Measurements from ENCODE around the gene LMLN. TPM values are rescaled to one million over a fixed set of nuclear protein-coding genes. Genes with fewer than 3 reads are reported as not detected.
"Not testable (repeated sequence)": the region's sequence is repeated elsewhere in the genome, so short reads cannot be mapped to it uniquely, and the experiment has no call there.

The LMLN gene, protein sequence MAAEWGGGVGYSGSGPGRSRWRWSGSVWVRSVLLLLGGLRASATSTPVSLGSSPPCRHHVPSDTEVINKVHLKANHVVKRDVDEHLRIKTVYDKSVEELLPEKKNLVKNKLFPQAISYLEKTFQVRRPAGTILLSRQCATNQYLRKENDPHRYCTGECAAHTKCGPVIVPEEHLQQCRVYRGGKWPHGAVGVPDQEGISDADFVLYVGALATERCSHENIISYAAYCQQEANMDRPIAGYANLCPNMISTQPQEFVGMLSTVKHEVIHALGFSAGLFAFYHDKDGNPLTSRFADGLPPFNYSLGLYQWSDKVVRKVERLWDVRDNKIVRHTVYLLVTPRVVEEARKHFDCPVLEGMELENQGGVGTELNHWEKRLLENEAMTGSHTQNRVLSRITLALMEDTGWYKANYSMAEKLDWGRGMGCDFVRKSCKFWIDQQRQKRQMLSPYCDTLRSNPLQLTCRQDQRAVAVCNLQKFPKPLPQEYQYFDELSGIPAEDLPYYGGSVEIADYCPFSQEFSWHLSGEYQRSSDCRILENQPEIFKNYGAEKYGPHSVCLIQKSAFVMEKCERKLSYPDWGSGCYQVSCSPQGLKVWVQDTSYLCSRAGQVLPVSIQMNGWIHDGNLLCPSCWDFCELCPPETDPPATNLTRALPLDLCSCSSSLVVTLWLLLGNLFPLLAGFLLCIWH
- total RNA-seq: 1 to 10 TPM; 2.1 to 2.2 TPM

DNA sequence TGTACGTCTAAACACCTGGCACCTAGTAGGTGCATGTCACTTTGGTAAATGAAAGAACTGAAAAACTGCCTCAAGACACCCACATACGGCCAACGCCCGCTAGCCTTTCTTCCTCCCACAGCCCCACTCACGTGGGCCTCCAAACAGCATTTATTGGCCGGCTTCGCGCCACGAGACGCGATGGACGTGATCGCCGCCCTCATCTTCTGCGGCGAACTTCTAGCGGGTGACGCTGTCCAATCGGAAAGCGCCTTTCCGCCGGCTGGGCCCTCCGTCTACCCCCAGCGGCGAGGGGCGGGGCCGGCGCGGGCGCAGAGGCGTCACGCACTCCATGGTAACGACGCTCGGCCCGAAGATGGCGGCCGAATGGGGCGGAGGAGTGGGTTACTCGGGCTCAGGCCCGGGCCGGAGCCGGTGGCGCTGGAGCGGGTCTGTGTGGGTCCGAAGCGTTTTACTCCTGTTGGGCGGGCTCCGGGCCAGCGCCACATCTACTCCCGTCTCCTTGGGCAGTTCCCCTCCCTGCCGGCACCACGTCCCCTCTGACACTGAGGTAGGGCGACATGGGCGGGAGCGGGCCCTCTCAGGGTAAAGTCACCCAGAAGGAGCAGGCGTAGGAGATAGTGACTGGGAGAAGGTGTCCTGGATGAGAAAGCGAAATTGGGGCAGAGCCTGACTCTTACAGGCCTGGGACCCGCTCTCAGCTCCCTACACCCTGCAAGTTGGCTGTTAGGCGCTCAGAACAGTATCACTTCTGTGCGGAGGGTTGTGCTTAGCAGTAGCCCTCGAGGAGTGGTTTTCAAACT, at the start of gene LMLN:
Gene LMLN, plus strand, starts transcription at position 327 of the 803 bp plus-strand sequence. Its CDS starts 29 bp downstream, at position 356.
- H3K4me3 Mint-ChIP-seq: peak within 1 kb of the TSS; percentile 85
- CTCF ChIA-PET: interaction anchor here (0.5 to 1.0 kb wide), 2 partner anchors 9 to 183 kb away, joined by 3 read pairs; no protein-coding TSS in a partner anchor
- intact Hi-C loops (cut with micrococcal nuclease): loop anchor here (1.0 to 10.0 kb wide), 7 partner anchors 11 to 665 kb away; partner anchors contain the start of genes DLG1 and RUBCN
- H3K9me3 Mint-ChIP-seq: no peaks in the 10 kb centered on the region
- H3K36me3 Mint-ChIP-seq (ENCODE audit: low read depth): peaks cover 5% of the 10 kb centered on the region
- H3K27me3 Mint-ChIP-seq (ENCODE audit: low read depth): no peaks in the 10 kb centered on the region
- peak within 1 kb of the TSS; percentile 88 for H3K27ac Mint-ChIP-seq
- peaks cover 43% of the 10 kb centered on the region for H3K4me1 Mint-ChIP-seq (ENCODE audit: low read depth)
- peak; percentile 95 for DNase-seq

DNA sequence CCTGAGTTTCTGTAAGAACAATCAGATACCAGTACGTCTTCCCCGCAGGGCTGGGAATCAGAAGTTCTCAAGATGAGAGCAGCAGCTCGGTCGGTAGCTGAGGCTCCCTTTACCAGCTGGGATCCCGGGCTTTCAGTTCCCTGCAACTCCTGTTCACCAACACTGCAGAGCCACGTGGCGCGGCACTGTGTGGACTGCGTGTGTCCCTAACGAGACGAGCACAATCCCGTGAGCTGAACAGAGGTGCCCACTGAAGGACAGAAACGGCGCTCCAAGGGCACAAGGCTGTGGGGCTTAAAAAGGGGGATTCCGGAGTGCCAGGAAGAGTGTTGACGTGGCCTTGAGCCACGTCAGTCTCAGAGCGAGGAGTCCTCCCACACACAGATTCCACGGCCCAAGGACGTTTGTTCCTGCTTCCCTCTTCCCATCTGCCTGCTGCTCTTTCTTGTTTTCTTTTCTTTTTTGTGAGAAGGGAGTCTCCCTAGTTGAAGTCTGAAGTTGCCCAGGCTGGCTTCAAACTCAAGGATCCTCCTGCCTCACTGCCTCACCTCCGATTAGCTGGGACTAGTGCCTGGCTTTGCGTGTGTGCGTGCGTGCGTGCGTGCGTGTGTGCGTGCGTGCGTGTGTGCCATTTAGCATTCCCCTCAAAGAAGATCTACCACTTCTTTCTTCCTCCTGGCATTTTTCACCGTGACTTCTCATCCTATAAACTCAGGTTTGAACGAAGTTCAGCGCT, 47.1 kb upstream of the LMLN start:
- CTCF ChIA-PET: interaction anchor here (0.6 kb wide), 1 partner anchor 31 kb away, joined by 3 read pairs; no protein-coding TSS in a partner anchor
- Mint-ChIP-seq H3K27me3 (ENCODE audit: low read depth) (no peaks in the 10 kb centered on the region), H3K9me3 (no peaks in the 10 kb centered on the region), H3K36me3 (ENCODE audit: low read depth) (peaks cover 1% of the 10 kb centered on the region), H3K4me1 (ENCODE audit: low read depth) (no peaks in the 10 kb centered on the region), H3K4me3 (no peak overlapping the region), H3K27ac (no peak overlapping the region)
- no peak for DNase-seq
- intact Hi-C loops (cut with micrococcal nuclease): no loop called here

DNA sequence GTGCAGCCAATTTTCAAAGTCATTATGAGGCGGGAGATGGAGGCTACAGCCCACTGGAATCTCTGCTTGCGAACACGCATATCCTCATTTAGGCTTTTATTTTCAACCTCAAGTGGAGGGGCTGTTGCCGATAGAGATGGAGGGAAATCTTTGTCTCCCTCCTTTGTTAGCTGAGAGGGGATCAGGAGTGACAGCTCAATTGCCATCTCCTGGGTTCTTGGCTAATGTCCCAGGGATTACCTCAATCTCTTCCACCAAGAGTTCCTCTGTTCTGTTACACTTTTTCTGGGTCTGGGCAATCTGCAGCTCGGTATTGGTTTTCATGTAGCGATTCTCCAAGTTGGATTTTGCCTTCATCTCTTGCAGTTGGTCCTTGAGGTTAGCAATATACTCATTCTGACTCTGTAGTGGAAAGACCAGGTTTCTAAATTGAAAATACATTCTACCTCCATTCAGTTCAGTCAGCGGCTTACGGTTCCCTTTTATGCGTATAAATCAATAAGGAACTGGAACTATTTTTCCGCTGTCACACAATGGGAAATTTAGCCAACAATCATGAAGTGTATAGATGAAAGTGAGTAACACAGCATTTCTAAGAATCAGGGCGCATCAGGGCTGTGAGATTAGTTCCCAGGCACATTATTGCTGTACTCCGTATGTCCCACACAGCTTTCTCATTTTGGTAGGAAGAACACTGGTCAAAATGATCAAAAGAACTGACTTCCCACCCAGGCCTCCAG, 46.2 kb upstream of the LMLN start:
- no peaks in the 10 kb centered on the region for H3K27me3 Mint-ChIP-seq (ENCODE audit: low read depth)
- no peaks in the 10 kb centered on the region for H3K4me1 Mint-ChIP-seq (ENCODE audit: low read depth)
- intact Hi-C loops (cut with micrococcal nuclease): no loop called here
- no peaks in the 10 kb centered on the region for H3K9me3 Mint-ChIP-seq
- H3K4me3 Mint-ChIP-seq: no peak overlapping the region
- CTCF ChIA-PET: interaction anchor here (0.6 kb wide), 1 partner anchor 30 kb away, joined by 3 read pairs; no protein-coding TSS in a partner anchor
- peaks cover 1% of the 10 kb centered on the region for H3K36me3 Mint-ChIP-seq (ENCODE audit: low read depth)
- no peak overlapping the region for H3K27ac Mint-ChIP-seq
- DNase-seq: no peak

DNA sequence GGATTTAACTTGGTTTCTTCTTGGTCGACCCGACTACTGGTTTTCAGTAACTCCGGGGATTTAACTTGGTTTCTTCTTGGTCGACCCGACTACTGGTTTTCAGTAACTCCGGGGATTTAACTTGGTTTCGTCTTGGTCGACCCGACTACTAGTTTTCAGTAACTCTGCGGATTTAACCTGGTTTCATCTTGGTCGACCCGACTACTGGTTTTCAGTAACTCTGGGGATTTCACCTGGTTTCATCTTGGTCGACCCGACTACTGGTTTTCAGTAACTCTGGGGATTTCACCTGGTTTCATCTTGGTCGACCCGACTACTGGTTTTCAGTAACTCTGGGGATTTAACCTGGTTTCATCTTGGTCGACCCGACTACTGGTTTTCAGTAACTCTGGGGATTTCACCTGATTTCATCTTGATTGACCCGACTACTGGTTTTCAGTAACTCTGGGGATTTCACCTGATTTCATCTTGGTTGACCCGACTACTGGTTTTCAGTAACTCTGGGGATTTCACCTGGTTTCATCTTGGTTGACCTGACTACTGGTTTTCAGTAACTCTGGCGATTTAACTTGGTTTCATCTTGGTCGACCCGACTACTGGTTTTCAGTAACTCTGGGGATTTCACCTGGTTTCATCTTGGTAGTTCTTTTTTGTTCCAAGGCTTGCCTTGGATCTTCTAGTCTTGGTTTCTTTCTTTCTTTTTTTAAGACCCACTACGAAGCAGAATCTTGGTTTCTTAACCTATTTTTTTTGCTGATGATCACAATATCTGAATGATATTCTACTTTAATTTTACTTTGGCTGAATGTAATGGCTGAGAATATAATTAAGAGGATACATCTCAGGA, 38.4 kb upstream of the LMLN start:
- H3K27ac Mint-ChIP-seq: peak overlapping the region; percentile 60
- DNase-seq: peak; percentile 20
- H3K4me1 Mint-ChIP-seq (ENCODE audit: low read depth); H3K9me3 Mint-ChIP-seq; H3K36me3 Mint-ChIP-seq (ENCODE audit: low read depth); CTCF ChIA-PET; H3K27me3 Mint-ChIP-seq (ENCODE audit: low read depth); H3K4me3 Mint-ChIP-seq: not testable (repeated sequence)
- intact Hi-C loops (cut with micrococcal nuclease): loop anchor here (1.0 kb wide), 1 partner anchor 15 kb away; no protein-coding TSS in a partner anchor

DNA sequence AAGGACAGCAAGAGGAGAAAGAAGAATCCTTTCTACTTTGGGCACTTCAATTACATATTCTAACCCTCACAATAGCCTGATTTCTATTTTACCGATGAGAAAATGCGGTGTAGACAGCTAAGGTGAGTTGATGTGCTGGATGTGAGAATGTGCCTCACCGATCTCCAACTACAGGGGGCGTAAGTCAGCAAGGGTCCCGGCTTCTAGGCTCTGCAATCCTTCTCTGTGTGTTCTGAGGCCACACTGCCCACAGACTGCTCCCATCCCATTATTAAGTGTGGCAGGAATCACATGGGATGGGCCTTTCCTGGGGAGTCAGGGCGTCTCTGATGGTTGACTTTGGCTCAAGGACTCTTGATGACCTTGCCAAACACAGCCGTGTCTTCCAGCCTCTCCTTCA, 33.6 kb upstream of the LMLN start:
- intact Hi-C loops (cut with micrococcal nuclease): loop anchor here (1.0 kb wide), 1 partner anchor 17 kb away; no protein-coding TSS in a partner anchor
- DNase-seq: peak; percentile 18
- H3K9me3 Mint-ChIP-seq: no peaks in the 10 kb centered on the region
- H3K27ac Mint-ChIP-seq: no peak overlapping the region
- H3K36me3 Mint-ChIP-seq (ENCODE audit: low read depth): peaks cover 16% of the 10 kb centered on the region
- CTCF ChIA-PET: interaction anchor here (0.8 kb wide), 1 partner anchor 11 kb away, joined by 3 read pairs; no protein-coding TSS in a partner anchor
- no peaks in the 10 kb centered on the region for H3K27me3 Mint-ChIP-seq (ENCODE audit: low read depth)
- H3K4me3 Mint-ChIP-seq: no peak overlapping the region
- peaks cover 4% of the 10 kb centered on the region for H3K4me1 Mint-ChIP-seq (ENCODE audit: low read depth)

DNA sequence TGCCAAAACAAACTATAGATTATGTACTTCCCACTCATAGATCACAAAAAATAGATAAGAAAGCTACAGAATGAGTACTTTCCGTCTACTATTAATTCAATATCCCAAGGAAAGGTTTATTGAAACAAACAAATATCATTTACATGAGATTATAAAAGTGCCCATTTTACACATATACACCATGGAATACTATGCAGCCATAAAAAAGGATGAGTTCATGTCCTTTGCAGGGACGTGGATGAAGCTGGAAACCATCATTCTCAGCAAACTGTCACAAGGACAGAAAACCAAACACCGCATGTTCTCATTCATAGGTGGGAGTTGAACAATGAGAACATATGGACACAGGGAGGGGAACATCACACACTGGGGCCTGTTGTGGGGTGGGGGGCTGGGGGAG, 32.4 kb upstream of the LMLN start:
- H3K4me3 Mint-ChIP-seq; intact Hi-C loops (cut with micrococcal nuclease); H3K4me1 Mint-ChIP-seq (ENCODE audit: low read depth); H3K9me3 Mint-ChIP-seq; DNase-seq; H3K27me3 Mint-ChIP-seq (ENCODE audit: low read depth); H3K27ac Mint-ChIP-seq; CTCF ChIA-PET: not testable (repeated sequence)
- H3K36me3 Mint-ChIP-seq (ENCODE audit: low read depth): peaks cover 12% of the 10 kb centered on the region

DNA sequence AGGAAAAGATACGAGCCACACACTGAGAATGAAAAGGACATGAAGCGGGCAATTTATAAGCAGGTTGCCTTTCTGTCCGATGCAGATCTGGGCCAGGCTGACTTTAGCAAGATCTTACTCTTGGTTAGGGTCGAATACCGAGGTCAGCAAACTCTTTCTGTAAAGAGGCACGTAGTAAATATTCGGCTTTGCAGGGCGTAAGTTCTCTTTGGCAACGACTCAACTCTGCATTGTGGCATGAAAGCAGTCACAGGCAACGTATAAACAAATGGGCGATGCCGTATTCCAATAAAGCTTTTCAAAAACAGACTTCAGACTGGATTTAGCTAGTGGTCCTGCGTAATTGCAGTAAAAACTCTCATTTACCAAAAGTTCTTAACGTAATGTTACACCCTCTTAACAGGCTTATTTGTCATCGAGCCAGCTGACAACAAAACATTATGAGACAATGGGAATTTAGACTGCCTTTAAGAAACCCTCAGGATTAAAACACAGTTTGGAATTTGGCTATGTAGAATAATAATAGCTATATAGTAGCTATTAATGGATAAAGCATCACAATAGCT, 23.1 kb upstream of the LMLN start:
- DNase-seq: no peak
- H3K27me3 Mint-ChIP-seq (ENCODE audit: low read depth): no peaks in the 10 kb centered on the region
- H3K4me1 Mint-ChIP-seq (ENCODE audit: low read depth): no peaks in the 10 kb centered on the region
- CTCF ChIA-PET: interaction anchor here (0.6 to 1.8 kb wide), 2 partner anchors 31 to 296 kb away, joined by 7 read pairs; no protein-coding TSS in a partner anchor
- no peaks in the 10 kb centered on the region for H3K9me3 Mint-ChIP-seq
- no peaks in the 10 kb centered on the region for H3K36me3 Mint-ChIP-seq (ENCODE audit: low read depth)
- no peak overlapping the region for H3K4me3 Mint-ChIP-seq
- no peak overlapping the region for H3K27ac Mint-ChIP-seq
- intact Hi-C loops (cut with micrococcal nuclease): no loop called here

DNA sequence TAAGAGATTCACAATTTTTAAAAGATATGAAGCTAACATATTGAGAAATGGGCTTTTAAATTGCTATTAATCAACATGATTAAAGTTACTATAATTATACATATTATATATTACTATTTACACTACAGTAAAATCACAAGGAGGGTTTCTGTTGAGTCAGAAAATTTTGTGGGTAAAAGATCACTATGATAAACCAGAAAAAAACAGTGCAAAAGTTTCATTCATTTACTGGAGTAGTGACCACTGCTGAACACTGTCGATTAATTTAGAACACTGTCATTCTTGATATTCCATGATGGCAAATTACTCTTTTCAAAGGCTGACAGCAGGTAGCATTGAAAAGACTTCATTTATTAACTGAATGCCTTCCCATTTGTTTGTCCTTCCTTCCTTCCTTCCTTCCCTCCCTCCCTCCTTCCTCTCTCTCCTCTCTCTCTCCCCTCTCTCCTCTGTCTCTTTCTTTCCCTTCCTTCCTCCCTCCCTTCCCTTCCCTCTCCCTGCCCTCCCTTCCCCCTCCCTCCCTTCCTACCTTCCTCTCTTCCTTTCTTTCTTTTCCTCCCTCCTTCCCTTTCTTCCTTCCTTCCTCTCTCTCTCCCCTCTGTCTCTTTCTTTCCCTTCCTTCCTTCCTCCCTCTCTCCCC, 19.2 kb upstream of the LMLN start:
- Mint-ChIP-seq H3K27ac (no peak overlapping the region), H3K36me3 (ENCODE audit: low read depth) (no peaks in the 10 kb centered on the region), H3K27me3 (ENCODE audit: low read depth) (no peaks in the 10 kb centered on the region), H3K4me3 (no peak overlapping the region), H3K9me3 (no peaks in the 10 kb centered on the region), H3K4me1 (ENCODE audit: low read depth) (no peaks in the 10 kb centered on the region)
- intact Hi-C loops (cut with micrococcal nuclease): no loop called here
- CTCF ChIA-PET: no interaction called here
- no peak for DNase-seq

DNA sequence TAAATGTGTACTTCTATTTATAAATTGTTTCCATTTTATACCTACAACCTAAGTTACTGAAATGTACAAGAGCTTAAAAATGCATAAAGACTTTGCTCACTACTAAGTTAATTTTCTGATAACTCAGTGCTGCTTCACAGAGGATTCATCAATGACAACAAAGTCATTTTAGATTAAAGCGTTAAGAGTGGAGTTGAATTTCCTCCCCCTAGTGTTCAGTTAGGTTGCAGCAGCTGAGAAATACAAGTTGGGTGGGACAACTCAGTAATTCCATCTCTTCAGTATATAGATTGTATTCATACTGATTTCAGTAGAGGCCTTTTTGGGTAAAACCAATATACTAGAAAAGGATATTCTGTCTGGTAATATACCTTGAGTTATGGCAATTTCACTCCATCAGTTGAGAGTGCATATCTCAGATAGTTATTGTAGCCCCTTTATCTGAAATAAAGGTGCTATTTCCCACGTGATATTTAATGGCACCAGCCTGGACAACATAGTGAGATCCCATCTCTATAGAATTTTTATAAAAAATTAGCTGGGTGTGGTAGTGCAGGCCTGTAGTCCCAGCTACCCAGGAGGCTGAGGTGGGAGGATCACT, 17.0 kb upstream of the LMLN start:
- no peaks in the 10 kb centered on the region for H3K4me1 Mint-ChIP-seq (ENCODE audit: low read depth)

More for the DNA sequence above, 17.0 kb upstream of the LMLN start:
- Mint-ChIP-seq H3K9me3 (no peaks in the 10 kb centered on the region), H3K27me3 (ENCODE audit: low read depth) (no peaks in the 10 kb centered on the region), H3K4me3 (no peak overlapping the region), H3K36me3 (ENCODE audit: low read depth) (no peaks in the 10 kb centered on the region), H3K27ac (no peak overlapping the region)
- intact Hi-C loops (cut with micrococcal nuclease): loop anchor here (1.0 to 2.0 kb wide), 3 partner anchors 17 to 344 kb away; no protein-coding TSS in a partner anchor
- peak; percentile 42 for DNase-seq
- CTCF ChIA-PET: interaction anchor here (0.6 to 2.2 kb wide), 8 partner anchors 9 to 1940 kb away, joined by 5 to 11 read pairs (median 6); no protein-coding TSS in a partner anchor
